DMS 273 treated with DMSO at 0.1 percent for 48 hours (cell line): ENCODE data around the gene RFXANK.
A peak's percentile ranks its signal among the peaks of the same experiment; 100 is the strongest.
"Not testable (repeated sequence)": the region's sequence is repeated elsewhere in the genome, so short reads cannot be mapped to it uniquely, and the experiment has no call there.

ENCODE experiments used
- DNase-seq: peaks from one replicate; lab custom pipeline; 2025; lab: John Stamatoyannopoulos, UW

RFXANK gene

GRCh38 chr19:19170053-19170872, 21.8 kb upstream of the RFXANK start, which contains the start of gene MEF2B:
MEF2B (minus strand) TSS chr19:19170263; CDS start chr19:19150735, 19,528 bp downstream.
- peak; percentile 37 for DNase-seq

GRCh38 chr19:19170873-19171672, 21.0 kb upstream of the RFXANK start:
- DNase-seq = no peak

GRCh38 chr19:19171821-19172532, 20.1 kb upstream of the RFXANK start:
- DNase-seq = no peak

GRCh38 chr19:19173243-19173642, 18.8 kb upstream of the RFXANK start:
- DNase-seq = not testable (repeated sequence)

GRCh38 chr19:19176950-19177349, 15.1 kb upstream of the RFXANK start:
- DNase-seq = no peak

GRCh38 chr19:19179548-19180441, 12.3 kb upstream of the RFXANK start:
- DNase-seq = no peak

- no peak for DNase-seq
Measured at GRCh38 chr19:19181488-19181998, 10.5 kb upstream of the RFXANK start.

- no peak for DNase-seq
Measured at GRCh38 chr19:19185853-19186740, 6.0 kb upstream of the RFXANK start.

- DNase-seq = no peak
Measured at GRCh38 chr19:19186742-19187141, 5.3 kb upstream of the RFXANK start.

GRCh38 chr19:19191768-19192077, 335 bp upstream of the RFXANK start:
- DNase-seq = no peak

- no peak for DNase-seq
Measured at GRCh38 chr19:19192910-19193423, 909 bp downstream of the RFXANK start.

- DNase-seq = no peak
Measured at GRCh38 chr19:19193926-19194325, 1.9 kb downstream of the RFXANK start.

- DNase-seq = no peak
Measured at GRCh38 chr19:19201697-19202630, 9.9 kb downstream of the RFXANK start.

GRCh38 chr19:19202707-19203011, 10.6 kb downstream of the RFXANK start:
- no peak for DNase-seq

- DNase-seq = peak; percentile 79
Measured at GRCh38 chr19:19203012-19203856, 11.2 kb downstream of the RFXANK start, which contains the start of gene NR2C2AP. NR2C2AP (minus strand) TSS chr19:19203414; CDS start chr19:19203060, 354 bp downstream.

GRCh38 chr19:19204181-19204580, 12.1 kb downstream of the RFXANK start:
- DNase-seq = no peak

- DNase-seq = no peak
Measured at GRCh38 chr19:19205416-19206410, 13.7 kb downstream of the RFXANK start.
